GM23248 (cell line): ENCODE data around the gene SLC29A3.

ENCODE experiments used
- EZH2 ChIP-seq: fragments of 200-600 bp; sonication (generic); IDR thresholded peaks from 2 replicates; pipeline ENCODE4 v1.6.1; 2018; ENCODE audit warnings: antibody characterized with exemption, mild to moderate bottlenecking; ENCODE audit not compliant: insufficient read depth, poor library complexity, severe bottlenecking
- EZH2phosphoT487 ChIP-seq: fragments of 200-600 bp; sonication (generic); IDR thresholded peaks from 2 replicates; pipeline ENCODE4 v1.6.1; 2018; ENCODE audit warnings: antibody characterized with exemption, moderate library complexity, mild to moderate bottlenecking, low read depth; ENCODE audit not compliant: insufficient read depth

DNA sequence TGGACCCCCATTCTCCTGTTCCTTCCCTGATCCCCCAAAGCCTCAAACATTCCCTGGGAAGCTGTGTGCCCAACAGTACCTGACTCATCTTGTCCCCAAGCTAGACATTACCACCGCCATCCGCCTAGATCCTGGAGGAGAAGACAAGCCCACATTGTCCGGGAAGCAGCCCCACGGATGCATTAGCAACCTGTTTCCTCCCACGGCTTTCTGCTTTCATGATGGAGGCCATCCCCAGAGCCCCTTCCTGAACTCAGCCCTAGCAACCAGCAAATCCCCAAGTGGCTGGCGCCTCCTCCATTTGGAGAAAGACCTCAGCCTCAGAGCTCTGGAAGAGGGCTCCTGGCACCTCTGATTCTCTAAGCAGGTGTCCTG lies 2.3 kb upstream of the SLC29A3 start:
- TF ChIP-seq EZH2 (no peak), EZH2phosphoT487 (no peak)
